Testis (tissue), 3 donors: Measurements from ENCODE around the gene PCYOX1L. TPM values are rescaled to one million over a fixed set of nuclear protein-coding genes. Genes with fewer than 3 reads are reported as not detected.
"Not testable (repeated sequence)": the region's sequence is repeated elsewhere in the genome, so short reads cannot be mapped to it uniquely, and the experiment has no call there.

Experiments
- DNase-seq: peaks from one replicate; pipeline ENCODE4 v3.0.0-alpha.2; 2019
- H3K27ac ChIP-seq, 2 donors: fragments of 200-600 bp; sonication (generic); one replicate each; pipeline ENCODE4 v1.5.1; 2019
- H3K27me3 ChIP-seq: fragments of 200-600 bp; sonication (generic); one replicate; pipeline ENCODE4 v1.5.1; 2019
- H3K36me3 ChIP-seq: fragments of 200-600 bp; sonication (generic); one replicate; pipeline ENCODE4 v1.5.1; 2017; ENCODE audit warnings: low read depth; ENCODE audit errors: missing control alignments
- H3K4me1 ChIP-seq: fragments of 200-600 bp; sonication (generic); one replicate; pipeline ENCODE4 v1.5.1; 2019
- H3K4me3 ChIP-seq, 2 donors: fragments of 200-600 bp; sonication (generic); one replicate each; pipeline ENCODE4 v1.5.1; 2017 to 2019
- H3K9me3 ChIP-seq: fragments of 200-600 bp; sonication (generic); one replicate; pipeline ENCODE4 v1.5.1; 2017
- CTCF ChIP-seq, 3 experiments: fragments of 450-650 bp in 2 of 3; fragments of 200-600 bp in 1 of 3; sonication (generic) in 1 of 3; IDR thresholded peaks; one replicate each; pipeline ENCODE4 v1.5.1; 2016 to 2019; ENCODE audit warnings: antibody characterized with exemption in 3 of 3, mild to moderate bottlenecking in 2 of 3, moderate library complexity in 1 of 3
- POLR2A ChIP-seq: fragments of 450-650 bp; IDR thresholded peaks from one replicate; pipeline ENCODE4 v1.6.1; 2017; ENCODE audit warnings: antibody characterized with exemption, mild to moderate bottlenecking, moderate library complexity
- WGBS, 2 donors: methylation state at CpG; one replicate each; pipeline ENCODE4 v1.1.5; 2018; 5-methylcytosine and 5-hydroxymethylcytosine counted together
- intact Hi-C: fragments of 100-400 bp; cut with DNase I; formaldehyde crosslinking; loops from one replicate; pipeline ENCODE4 v1.15.1; 2023; ENCODE audit warnings: low total_unique reads
- polyA plus RNA-seq: library from polyadenylated mRNA; stranded (reverse); fragments of 350-450 nt; fragmentation: Illumina TruSeq; extraction: RNeasy Lipid Tissue Mini Kit (QIAGEN cat#74804); gene quantifications from one replicate; pipeline ENCODE4 v1.2.3, GENCODE V29; 2014; ENCODE audit warnings: low read depth, low replicate concordance; ENCODE audit not compliant: insufficient read depth
- total RNA-seq, 2 donors: library from RNA; depleted of rRNA; stranded (reverse); fragments of >200 nt; gene quantifications; one replicate each; pipeline ENCODE4 v1.2.3, GENCODE V29; 2016

The PCYOX1L gene
- total and polyA plus RNA-seq, 3 donors from 2014 or later: 24.6 to 30.5 (median 29.9) TPM

GRCh38 chr5:149397530-149397929, 39.7 kb downstream of the PCYOX1L start:
- 91% methylated on average over 6 of the region's 6 CpGs for WGBS, 2 donors
- no peaks in the 10 kb centered on the region for H3K36me3 ChIP-seq
- intact Hi-C loops: no loop called here
- DNase-seq: no peak
- no peaks in the 10 kb centered on the region for H3K4me1 ChIP-seq
- H3K9me3 ChIP-seq: no peaks in the 10 kb centered on the region
- H3K27me3 ChIP-seq: no peaks in the 10 kb centered on the region
- H3K4me3 ChIP-seq: no peak overlapping the region
- H3K27ac ChIP-seq: no peak overlapping the region
- no peak for TF ChIP-seq POLR2A
- TF ChIP-seq CTCF (IDR thresholded peaks at IDR 0.05): no peak

GRCh38 chr5:149398747-149399266, 41.0 kb downstream of the PCYOX1L start:
- H3K27me3 ChIP-seq, DNase-seq, intact Hi-C loops, H3K9me3 ChIP-seq, H3K36me3 ChIP-seq, H3K4me3 ChIP-seq, H3K4me1 ChIP-seq, H3K27ac ChIP-seq: not testable (repeated sequence)
- WGBS, 2 donors: 78 to 85% methylated on average over 7 of the region's 7 CpGs

GRCh38 chr5:149399775-149400174, 41.9 kb downstream of the PCYOX1L start:
- H3K9me3 ChIP-seq: no peaks in the 10 kb centered on the region
- peaks cover 10% of the 10 kb centered on the region for H3K4me1 ChIP-seq
- DNase-seq: no peak
- H3K27ac ChIP-seq: no peak overlapping the region
- intact Hi-C loops: no loop called here
- no peak overlapping the region for H3K4me3 ChIP-seq
- no peaks in the 10 kb centered on the region for H3K36me3 ChIP-seq
- H3K27me3 ChIP-seq: no peaks in the 10 kb centered on the region
- TF ChIP-seq CTCF (IDR thresholded peaks at IDR 0.05) (no peak), POLR2A (no peak)

GRCh38 chr5:149400304-149400703, 42.5 kb downstream of the PCYOX1L start:
- intact Hi-C loops: no loop called here
- Histone ChIP-seq H3K36me3 (no peaks in the 10 kb centered on the region), H3K9me3 (no peaks in the 10 kb centered on the region), H3K4me1 (peaks cover 15% of the 10 kb centered on the region), H3K4me3 (no peak overlapping the region), H3K27me3 (no peaks in the 10 kb centered on the region), H3K27ac (no peak overlapping the region)
- DNase-seq: no peak
- 64 to 77% methylated on average over 6 of the region's 6 CpGs for WGBS, 2 donors
- TF ChIP-seq CTCF (IDR thresholded peaks at IDR 0.05): no peak
- no peak for TF ChIP-seq POLR2A

GRCh38 chr5:149401051-149401450, 43.2 kb downstream of the PCYOX1L start:
- Histone ChIP-seq H3K27me3 (no peaks in the 10 kb centered on the region), H3K36me3 (no peaks in the 10 kb centered on the region), H3K4me3 (no peak overlapping the region), H3K4me1 (peaks cover 23% of the 10 kb centered on the region), H3K9me3 (no peaks in the 10 kb centered on the region), H3K27ac (no peak overlapping the region)
- no peak for DNase-seq
- intact Hi-C loops: no loop called here
- WGBS, 2 donors: 93 to 95% methylated on average over 2 of the region's 2 CpGs
- TF ChIP-seq CTCF (IDR thresholded peaks at IDR 0.05): no peak
- no peak for TF ChIP-seq POLR2A
